IPS-18a (cell line): ENCODE results near the gene PSMD1.
A peak's percentile ranks its signal among the peaks of the same experiment; 100 is the strongest.

Experiments used
- H3K27ac ChIP-seq: one replicate; pipeline ENCODE4 v1.5.1; 2013; ENCODE audit warnings: low read length
- H3K27me3 ChIP-seq: one replicate; pipeline ENCODE4 v1.6.1; 2013; ENCODE audit warnings: mild to moderate bottlenecking, low read length; ENCODE audit not compliant: control insufficient read depth, insufficient read depth
- H3K36me3 ChIP-seq: one replicate; pipeline ENCODE4 v1.6.1; 2013; ENCODE audit warnings: low read depth, low read length; ENCODE audit not compliant: control insufficient read depth
- H3K4me1 ChIP-seq: one replicate; pipeline ENCODE4 v1.6.1; 2013; ENCODE audit warnings: low read depth, low read length; ENCODE audit not compliant: control insufficient read depth
- H3K4me3 ChIP-seq: one replicate; pipeline ENCODE4 v1.5.1; 2013; ENCODE audit warnings: low read length
- H3K9ac ChIP-seq: one replicate; pipeline ENCODE4 v1.6.1; 2013; ENCODE audit warnings: mild to moderate bottlenecking, low read length, moderate library complexity
- H3K9me3 ChIP-seq: one replicate; pipeline ENCODE4 v1.6.1; 2013; ENCODE audit warnings: low read depth, low read length; ENCODE audit not compliant: control insufficient read depth

Gene PSMD1

DNA sequence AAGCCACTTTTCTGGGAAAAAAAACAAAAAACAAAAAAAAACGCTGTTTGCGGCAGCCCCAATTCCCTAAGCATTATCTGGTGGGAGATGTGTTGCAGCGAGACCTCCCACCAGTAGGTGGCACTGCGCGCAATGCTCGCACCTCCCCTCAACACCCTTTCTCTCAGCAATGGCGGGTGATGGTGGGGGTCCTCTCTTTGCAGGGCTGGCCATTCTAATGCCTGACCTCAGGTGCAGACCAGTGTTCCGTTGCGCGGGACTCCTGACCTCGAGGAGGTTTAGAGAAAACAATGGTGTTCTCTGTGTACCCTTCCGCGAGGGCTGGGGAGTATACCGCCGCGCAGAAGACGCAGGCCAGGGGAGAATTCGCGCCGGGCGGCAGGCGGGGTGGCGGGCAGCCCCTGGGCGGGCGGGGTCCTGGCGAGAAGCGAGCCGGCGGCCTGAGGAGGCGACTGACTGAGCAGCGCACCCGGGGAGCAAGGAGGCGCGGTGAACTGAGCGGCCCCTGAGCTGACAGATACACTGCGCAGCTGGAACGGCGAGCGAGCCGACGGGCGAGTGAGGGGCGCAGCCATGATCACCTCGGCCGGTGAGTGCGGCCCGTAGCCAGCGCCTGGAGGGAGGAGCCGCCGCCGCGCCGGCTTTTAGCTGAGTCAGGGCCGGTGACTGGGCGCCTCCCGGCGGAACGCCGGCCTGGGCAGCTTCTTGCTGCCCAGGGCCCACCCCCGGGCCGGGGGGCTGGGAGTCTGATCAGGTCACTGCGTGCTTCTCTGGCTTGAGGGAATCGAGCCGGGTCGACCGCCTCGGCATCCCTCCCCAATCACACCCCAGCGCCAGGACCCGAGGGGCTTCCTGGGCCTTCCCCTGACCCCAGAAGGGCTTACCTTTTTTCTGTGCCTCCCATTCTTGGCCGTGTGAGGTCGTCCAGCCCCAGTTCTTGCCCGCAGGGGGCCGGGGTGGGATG, at the start of gene PSMD1:
Gene PSMD1, plus strand, starts transcription at position 415 of the 964 bp plus-strand sequence. Its CDS starts 159 bp downstream, at position 574.
- H3K4me1 ChIP-seq, result peaks cover 5% of the 10 kb centered on the region
- peak within 1 kb of the TSS; percentile 98 for H3K4me3 ChIP-seq
- H3K27me3 ChIP-seq, result peaks cover 27% of the 10 kb centered on the region
- H3K9ac ChIP-seq, result peak within 1 kb of the TSS; percentile 95
- peaks cover 7% of the 10 kb centered on the region for H3K36me3 ChIP-seq
- peak within 1 kb of the TSS; percentile 87 for H3K27ac ChIP-seq
- H3K9me3 ChIP-seq, result no peaks in the 10 kb centered on the region

DNA sequence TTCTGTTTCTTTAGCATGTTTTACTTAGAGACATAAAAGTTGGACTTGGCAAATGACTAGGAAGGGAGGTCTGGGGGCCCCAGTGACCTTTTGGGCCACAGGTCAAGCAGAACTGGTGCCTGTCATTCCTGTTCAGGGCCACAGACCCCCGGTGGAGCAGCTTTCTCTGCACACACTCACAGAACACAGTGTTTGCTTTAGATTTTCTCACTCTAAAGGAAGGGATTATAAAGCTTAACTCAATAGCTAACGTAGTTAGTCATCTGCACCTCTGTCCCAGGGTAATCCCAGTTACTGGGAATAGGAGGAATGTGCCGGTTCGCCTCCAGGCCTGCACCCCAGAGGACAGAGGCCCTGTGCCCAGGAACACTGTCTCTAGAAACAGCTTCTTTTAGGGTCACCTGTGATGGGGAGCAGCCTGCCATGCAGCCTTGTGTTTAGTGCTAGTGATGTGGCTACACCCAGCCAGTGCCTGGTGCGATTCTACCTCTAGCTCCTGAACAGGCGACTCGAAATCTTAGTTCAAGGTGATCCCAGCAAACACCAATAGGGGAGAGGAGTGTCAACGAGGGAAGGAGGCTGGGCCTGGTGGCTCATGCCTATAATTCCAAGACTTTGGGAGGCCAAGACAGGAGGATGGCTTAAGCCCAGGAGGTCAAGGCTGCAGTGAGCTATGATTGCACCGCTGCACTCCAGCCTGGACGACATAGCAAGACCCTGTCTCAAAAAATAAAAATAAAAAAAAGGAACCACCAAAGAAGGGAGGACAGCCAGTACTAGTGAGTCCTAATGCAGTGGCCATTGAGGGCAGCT, 49.2 kb upstream of the PSMD1 start:
- Histone ChIP-seq H3K27me3 (no peaks in the 10 kb centered on the region), H3K4me1 (no peaks in the 10 kb centered on the region), H3K4me3 (no peak overlapping the region), H3K9me3 (no peaks in the 10 kb centered on the region), H3K27ac (no peak overlapping the region), H3K9ac (no peak overlapping the region), H3K36me3 (no peaks in the 10 kb centered on the region)

DNA sequence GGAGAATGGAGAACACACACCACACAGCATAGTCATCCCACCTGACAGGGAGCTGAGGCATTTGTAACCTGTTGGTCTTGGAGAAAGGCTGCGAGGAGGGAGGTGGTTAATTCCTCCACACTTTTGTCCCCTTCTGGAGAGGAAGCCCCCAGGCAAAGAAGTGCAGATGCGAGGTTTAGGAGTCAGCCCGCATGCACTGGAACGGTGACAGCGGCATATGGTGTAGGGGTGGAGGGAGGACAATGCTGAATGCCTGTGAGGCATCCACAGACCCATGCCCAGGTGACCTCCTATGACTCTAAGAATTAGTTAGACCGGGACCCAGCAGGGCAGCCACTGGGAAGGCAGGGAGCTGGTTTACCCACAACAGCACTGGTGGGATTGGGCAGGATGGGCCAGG, 48.5 kb upstream of the PSMD1 start:
- no peak overlapping the region for H3K27ac ChIP-seq
- H3K4me1 ChIP-seq, result no peaks in the 10 kb centered on the region
- no peaks in the 10 kb centered on the region for H3K27me3 ChIP-seq
- no peak overlapping the region for H3K9ac ChIP-seq
- no peak overlapping the region for H3K4me3 ChIP-seq
- no peaks in the 10 kb centered on the region for H3K9me3 ChIP-seq
- no peaks in the 10 kb centered on the region for H3K36me3 ChIP-seq

DNA sequence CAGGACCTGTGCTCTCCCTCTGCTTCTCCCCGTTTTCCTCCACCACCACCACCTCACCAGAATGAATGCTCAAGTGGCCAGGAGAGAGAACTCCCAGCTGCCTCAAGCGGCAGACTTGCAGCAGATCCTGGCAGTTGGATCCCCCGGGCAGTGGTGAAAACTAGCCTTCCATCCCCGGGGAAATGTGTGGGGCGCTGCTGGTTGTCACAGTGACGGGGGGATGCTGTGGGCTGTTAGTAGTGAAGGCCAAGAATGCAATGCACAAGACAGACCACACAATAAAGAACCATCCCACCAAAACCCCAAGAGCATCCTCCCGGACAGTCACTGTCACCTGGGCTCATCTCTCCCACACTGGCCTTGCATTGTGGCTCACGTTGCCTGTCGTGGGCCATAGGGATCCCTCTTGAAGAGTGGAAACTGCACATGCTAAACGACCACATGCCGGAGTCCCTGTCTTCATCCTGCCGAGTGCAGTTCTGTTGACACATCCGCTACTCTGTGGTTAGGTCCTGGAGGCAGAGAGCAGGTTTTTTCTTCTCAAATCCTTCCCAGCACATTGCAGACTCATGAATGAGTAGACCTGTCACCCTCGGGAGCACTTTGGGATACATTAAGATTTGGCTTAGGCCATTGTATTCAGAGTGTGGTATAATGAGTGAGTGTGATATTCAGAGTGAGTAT, 47.3 kb upstream of the PSMD1 start:
- H3K4me3 ChIP-seq, result no peak overlapping the region
- no peak overlapping the region for H3K27ac ChIP-seq
- no peaks in the 10 kb centered on the region for H3K4me1 ChIP-seq
- H3K36me3 ChIP-seq, result no peaks in the 10 kb centered on the region
- no peaks in the 10 kb centered on the region for H3K9me3 ChIP-seq
- H3K27me3 ChIP-seq, result no peaks in the 10 kb centered on the region
- no peak overlapping the region for H3K9ac ChIP-seq

DNA sequence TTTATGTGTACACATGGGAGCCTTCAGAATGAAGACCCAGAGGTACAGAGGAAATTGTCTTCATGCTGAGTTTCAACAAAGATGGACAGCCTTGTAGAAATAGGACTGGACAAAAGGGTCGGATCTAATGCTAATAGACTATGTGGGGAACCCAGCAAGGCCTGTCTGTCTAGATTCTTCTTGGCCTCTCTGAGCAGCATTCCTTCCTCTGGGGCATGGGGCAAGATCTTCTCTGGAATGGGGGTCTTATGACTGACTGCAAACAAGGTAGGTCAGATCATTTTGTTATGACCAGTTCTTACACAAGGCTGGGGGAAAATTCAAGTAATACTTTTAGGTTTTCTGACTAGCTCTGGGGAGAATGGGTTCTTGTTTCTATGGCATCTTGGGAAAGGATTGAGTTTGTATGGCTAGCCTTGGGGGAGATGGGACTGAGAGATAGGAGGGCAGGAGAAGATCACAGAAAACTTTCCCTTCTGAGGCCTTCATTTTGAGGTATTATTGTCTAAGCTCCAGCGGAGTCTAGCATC, 46.4 kb upstream of the PSMD1 start:
- Histone ChIP-seq H3K9me3 (no peaks in the 10 kb centered on the region), H3K27me3 (no peaks in the 10 kb centered on the region), H3K4me1 (peaks cover 3% of the 10 kb centered on the region), H3K9ac (no peak overlapping the region), H3K27ac (no peak overlapping the region), H3K36me3 (no peaks in the 10 kb centered on the region), H3K4me3 (no peak overlapping the region)

DNA sequence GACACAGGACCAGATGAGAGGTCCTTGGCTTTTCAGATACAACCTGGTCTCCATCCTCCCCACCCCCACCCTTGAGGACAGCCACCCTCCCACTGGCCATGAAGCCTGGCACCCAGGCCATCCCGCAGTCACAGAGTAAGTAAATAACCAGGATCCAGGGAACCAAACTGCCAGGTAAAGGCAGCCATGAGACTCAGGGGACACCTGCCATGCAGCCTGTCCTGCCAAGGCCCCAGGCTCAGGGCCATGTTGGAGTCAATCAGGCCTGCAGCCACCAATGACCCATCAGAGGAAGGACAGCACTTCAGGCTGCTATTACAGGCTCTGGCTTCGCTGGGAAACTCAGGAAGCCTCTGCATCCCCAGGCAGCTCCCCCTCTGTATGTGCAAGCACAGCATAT, 45.1 kb upstream of the PSMD1 start:
- no peak overlapping the region for H3K27ac ChIP-seq
- H3K4me1 ChIP-seq, result peaks cover 10% of the 10 kb centered on the region
- no peak overlapping the region for H3K4me3 ChIP-seq
- H3K9me3 ChIP-seq, result no peaks in the 10 kb centered on the region
- H3K27me3 ChIP-seq, result no peaks in the 10 kb centered on the region
- H3K9ac ChIP-seq, result no peak overlapping the region
- no peaks in the 10 kb centered on the region for H3K36me3 ChIP-seq

DNA sequence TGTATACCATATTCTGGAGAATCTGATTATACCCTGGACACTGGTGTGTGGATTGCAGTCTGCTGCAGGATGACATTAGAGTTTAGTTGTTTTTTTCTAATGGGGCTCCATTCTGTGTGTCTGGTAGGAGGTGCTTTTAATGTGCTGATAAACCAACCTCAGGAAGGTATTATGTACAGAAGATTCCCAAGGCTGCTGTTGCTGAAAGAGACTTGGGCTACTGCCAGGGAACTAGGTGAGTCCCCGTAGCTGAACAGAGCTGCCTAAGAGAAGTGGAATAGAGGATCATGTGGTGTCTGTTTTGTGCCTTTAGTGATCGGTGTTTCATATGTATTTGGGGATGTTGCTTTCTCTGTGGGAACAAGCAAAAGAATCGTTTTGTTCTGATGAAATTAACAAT, 44.2 kb upstream of the PSMD1 start:
- Histone ChIP-seq H3K9me3 (no peaks in the 10 kb centered on the region), H3K27ac (no peak overlapping the region), H3K36me3 (no peaks in the 10 kb centered on the region), H3K4me3 (no peak overlapping the region), H3K4me1 (peaks cover 10% of the 10 kb centered on the region), H3K9ac (no peak overlapping the region), H3K27me3 (no peaks in the 10 kb centered on the region)

DNA sequence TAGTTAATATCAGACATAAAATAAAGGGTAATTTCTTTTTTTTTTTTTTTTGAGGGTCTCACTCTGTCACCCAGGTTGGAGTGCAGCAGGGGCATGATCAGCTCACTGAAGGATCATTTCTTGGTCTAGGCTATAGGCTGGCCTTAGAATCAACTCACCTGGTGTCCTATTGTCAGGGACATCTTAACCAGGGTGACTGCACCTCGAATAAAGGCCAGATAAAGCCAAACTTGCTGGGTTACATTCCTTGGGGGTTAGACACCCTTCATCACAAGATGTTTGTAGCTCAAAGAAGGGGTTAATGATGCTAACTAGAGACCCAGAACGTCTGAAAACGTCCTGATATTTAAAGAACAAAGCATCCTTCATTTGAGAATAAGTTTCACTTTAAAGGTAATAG, 42.8 kb upstream of the PSMD1 start:
- Histone ChIP-seq H3K27ac (no peak overlapping the region), H3K4me1 (peaks cover 10% of the 10 kb centered on the region), H3K27me3 (no peaks in the 10 kb centered on the region)

DNA sequence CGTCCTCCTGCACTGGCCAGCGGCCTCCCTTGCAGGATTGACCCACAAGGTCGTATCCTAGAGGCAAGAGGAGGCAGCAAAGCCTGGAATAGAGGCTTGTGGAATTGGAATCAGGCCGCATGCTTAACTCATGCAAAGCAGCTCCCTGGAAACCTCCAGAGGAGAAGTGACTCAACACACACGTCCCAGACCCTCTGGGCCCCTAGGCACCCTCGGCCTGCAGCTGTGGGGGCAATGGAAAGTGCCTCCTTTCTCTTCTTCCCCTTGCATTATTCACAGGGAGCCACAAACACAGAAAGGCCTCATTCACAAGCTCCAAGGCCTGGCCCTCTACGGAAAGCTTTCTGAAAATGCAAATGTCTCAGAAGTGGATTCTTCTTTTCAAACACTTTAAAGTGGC, 41.2 kb upstream of the PSMD1 start:
- Histone ChIP-seq H3K9ac (no peak overlapping the region), H3K9me3 (no peaks in the 10 kb centered on the region), H3K4me3 (no peak overlapping the region), H3K27ac (no peak overlapping the region), H3K27me3 (no peaks in the 10 kb centered on the region), H3K36me3 (no peaks in the 10 kb centered on the region), H3K4me1 (peaks cover 10% of the 10 kb centered on the region)

More for the DNA sequence above, 42.8 kb upstream of the PSMD1 start:
- Histone ChIP-seq H3K4me3 (no peak overlapping the region), H3K9ac (no peak overlapping the region), H3K9me3 (no peaks in the 10 kb centered on the region), H3K36me3 (no peaks in the 10 kb centered on the region)

DNA sequence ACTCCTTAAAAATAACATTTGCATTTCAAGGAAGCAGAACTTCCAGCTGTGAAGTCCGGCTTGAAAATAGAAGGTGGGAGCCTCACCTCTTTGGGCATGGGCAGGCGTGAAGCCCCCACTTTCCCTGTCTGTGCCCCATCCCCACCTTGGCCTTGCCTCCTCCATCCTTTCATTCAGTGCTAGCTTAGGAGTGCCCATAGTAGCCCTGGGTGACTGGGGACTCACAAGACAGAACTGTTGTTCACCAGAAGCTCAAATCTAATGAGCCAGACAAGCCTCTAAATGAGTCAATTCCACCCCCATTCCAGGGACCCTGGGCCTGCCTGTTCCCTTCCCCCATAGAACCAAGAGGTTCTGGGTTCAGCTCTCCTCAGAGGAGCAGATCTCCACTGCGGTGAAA, 40.7 kb upstream of the PSMD1 start:
- Histone ChIP-seq H3K27ac (no peak overlapping the region), H3K4me3 (no peak overlapping the region), H3K4me1 (peaks cover 10% of the 10 kb centered on the region), H3K27me3 (no peaks in the 10 kb centered on the region), H3K9me3 (no peaks in the 10 kb centered on the region), H3K9ac (no peak overlapping the region), H3K36me3 (no peaks in the 10 kb centered on the region)
